ENCODE results near the gene UBASH3B.
A peak's percentile ranks its signal among the peaks of the same experiment; 100 is the strongest.

The UBASH3B gene

DNA sequence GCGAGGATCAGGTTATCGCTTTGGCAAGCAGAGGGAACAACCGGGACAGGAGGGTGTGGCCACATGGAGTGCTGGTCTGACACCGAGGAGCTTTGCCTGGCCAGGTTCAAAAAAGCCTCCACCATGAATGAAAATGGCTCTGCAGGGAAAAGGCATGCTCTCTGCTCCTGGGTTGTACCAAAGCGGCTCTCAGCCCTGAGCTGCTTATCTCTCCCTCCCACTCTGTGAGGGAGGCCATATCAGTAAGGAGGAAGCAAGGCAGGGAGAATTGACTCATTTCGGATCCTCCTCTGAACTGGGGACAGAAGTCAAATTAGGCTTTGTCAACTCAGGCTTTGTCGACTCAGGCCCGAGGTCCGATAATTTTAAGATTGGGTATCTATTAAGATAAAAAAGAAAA, 99.9 kb downstream of the UBASH3B start:
- TF ChIP-seq, protein P1, sequence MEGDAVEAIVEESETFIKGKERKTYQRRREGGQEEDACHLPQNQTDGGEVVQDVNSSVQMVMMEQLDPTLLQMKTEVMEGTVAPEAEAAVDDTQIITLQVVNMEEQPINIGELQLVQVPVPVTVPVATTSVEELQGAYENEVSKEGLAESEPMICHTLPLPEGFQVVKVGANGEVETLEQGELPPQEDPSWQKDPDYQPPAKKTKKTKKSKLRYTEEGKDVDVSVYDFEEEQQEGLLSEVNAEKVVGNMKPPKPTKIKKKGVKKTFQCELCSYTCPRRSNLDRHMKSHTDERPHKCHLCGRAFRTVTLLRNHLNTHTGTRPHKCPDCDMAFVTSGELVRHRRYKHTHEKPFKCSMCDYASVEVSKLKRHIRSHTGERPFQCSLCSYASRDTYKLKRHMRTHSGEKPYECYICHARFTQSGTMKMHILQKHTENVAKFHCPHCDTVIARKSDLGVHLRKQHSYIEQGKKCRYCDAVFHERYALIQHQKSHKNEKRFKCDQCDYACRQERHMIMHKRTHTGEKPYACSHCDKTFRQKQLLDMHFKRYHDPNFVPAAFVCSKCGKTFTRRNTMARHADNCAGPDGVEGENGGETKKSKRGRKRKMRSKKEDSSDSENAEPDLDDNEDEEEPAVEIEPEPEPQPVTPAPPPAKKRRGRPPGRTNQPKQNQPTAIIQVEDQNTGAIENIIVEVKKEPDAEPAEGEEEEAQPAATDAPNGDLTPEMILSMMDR (IDR thresholded peaks at IDR 0.05; ENCODE audit: low read depth, low read length), result no peak
- DNase-seq (ENCODE audit: extremely low read depth, low read depth), result no peak

DNA sequence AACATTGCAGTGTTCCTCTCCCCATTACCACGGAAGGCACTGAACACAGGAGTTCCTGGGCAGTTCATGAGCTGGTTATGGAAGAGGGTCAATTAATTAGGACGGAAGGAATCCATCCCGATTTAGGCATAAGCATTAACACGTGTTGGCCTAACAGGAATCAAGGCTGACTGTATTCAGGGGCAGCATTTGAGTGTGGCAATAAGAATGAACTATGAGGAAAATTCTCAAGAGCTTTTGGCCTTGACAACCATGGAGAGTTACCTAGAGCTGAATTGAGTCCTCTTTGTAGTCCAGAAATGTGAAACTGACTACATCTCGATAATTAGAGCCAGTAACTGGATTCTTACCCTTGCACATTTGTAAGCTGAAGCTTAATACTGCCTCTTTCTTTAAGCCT, 100.4 kb downstream of the UBASH3B start:
- TF ChIP-seq, protein P1 (IDR thresholded peaks at IDR 0.05; ENCODE audit: low read depth, low read length), result no peak
- no peak for DNase-seq (ENCODE audit: extremely low read depth, low read depth)

DNA sequence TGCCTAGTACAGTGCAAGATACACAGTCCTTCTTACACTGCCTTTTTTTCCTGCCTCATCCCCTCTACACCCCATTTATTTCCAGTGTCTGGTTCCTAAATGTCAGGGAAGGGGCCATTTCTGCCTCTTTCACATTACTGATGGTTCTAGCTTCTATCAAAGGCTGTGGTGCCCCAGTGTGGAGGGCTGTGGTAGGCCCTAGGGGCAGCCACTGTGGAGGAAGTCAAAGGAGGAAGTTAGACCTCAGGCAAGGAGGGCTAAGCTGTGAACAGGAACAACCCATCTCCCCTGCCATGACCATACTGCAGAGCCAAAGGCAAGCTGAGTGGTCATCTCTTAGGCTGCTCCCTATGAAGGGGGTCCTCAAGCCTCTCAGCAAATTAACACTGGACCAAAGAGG, 100.9 kb downstream of the UBASH3B start:
- no peak for DNase-seq (ENCODE audit: extremely low read depth, low read depth)

DNA sequence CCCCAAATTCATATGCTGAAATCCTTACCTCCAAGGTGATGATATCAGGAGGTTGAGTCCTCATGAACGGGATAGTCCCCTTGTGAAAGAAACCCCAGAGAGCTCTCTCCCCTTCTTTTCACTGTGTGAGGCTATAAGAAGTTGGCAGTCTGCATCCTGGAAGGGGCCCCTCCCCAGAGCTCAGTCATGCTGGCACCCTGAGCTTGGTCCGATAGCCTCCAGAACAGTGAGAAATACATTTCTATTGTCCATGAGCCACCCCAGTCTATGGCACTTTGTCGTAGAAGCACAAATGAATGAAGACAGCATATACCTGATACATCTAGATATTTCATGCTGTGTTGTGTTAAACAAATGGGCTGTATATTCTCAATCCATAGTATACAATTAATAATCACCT, 101.7 kb downstream of the UBASH3B start:
- TF ChIP-seq, protein P1 (IDR thresholded peaks at IDR 0.05; ENCODE audit: low read depth, low read length), result no peak
- DNase-seq (ENCODE audit: extremely low read depth, low read depth), result no peak

More for the DNA sequence above, 100.9 kb downstream of the UBASH3B start:
- TF ChIP-seq, protein P1 (IDR thresholded peaks at IDR 0.05; ENCODE audit: low read depth, low read length), result peak; percentile 20

DNA sequence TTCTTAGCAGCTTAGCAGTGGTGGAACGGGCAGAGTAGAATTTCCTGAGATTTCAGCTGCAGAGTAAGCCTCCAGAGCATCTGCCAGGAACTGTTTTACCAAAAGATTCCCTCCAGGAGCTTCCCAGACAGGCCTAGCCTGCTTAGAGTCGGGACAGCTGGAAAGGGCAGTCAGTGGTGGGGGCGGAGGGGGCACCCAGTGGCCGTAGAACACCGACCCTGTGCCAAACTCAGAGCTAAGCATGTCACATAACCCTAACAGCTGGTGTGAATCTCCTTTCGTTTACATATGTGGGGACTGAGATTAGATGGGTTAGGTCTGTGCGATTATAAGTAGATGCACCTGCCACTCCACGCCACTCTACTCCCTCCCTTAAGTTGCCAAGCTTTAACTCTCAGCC, 102.8 kb downstream of the UBASH3B start:
- TF ChIP-seq, protein P1 (IDR thresholded peaks at IDR 0.05; ENCODE audit: low read depth, low read length), result no peak
- DNase-seq (ENCODE audit: extremely low read depth, low read depth), result no peak

DNA sequence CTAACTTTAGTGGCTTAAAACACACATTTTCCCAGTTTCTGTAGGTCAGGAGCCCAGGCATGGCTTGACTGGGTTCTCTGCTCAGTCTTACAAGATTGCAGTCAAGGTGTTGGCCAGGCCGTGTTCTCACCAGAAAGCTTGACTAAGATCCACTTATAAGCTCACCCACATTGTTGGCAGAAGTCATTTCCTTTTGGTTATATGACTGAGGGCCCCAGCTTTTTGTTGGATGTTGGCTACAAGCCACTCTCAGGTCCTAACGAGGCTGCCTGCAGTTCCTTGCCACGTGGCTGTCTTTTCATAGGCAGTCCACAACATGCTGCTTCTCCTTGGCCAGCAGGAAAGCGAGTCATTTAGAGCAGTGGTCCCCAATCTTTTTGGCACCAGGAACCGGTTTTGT, 103.5 kb downstream of the UBASH3B start:
- DNase-seq (ENCODE audit: extremely low read depth, low read depth), result no peak
- TF ChIP-seq, protein P1 (IDR thresholded peaks at IDR 0.05; ENCODE audit: low read depth, low read length), result no peak

DNA sequence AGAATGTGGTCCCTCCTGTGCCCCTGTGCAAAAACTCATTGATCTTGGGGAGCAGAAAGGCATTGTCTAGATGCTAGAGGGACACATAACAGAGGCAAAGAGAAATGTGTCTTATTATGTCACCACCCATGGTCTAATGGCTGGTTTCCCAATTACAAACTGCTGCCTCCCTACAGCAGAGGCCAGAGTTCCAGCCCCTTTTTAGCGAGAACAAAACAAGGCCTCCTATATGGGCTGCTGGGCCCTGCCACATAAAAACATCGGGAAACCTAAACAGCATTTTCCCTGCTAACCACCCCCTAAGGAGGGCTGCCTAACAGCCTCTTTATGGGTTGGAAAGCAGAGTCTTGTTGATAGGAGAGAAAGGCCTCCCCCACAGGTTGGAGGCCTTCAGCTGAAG, 107.6 kb downstream of the UBASH3B start:
- no peak for DNase-seq (ENCODE audit: extremely low read depth, low read depth)
- TF ChIP-seq, protein P1 (IDR thresholded peaks at IDR 0.05; ENCODE audit: low read depth, low read length), result no peak
